HL-60 (cell line): ENCODE results near the gene LY6G5C.

Experiments
- DNase-seq, 2 experiments: peaks; one replicate each; pipeline ENCODE4 v3.0.0-alpha.2; 2010 to 2020; ENCODE audit warnings: low read depth in 1 of 2, low spot score in 1 of 2
- H3K27ac ChIP-seq: fragments of 250-450 bp; sonication (Bioruptor Pico); replicated peaks from 2 replicates; pipeline ENCODE4 v1.5.1; 2020; ENCODE audit warnings: mild to moderate bottlenecking, moderate library complexity
- H3K27me3 ChIP-seq: fragments of 250-450 bp; sonication (Bioruptor Pico); 2 replicates; pipeline ENCODE4 v1.5.1; 2021; ENCODE audit warnings: mild to moderate bottlenecking, moderate library complexity; ENCODE audit not compliant: insufficient read depth, poor library complexity, severe bottlenecking
- H3K4me3 ChIP-seq: replicated peaks from 2 replicates; pipeline ENCODE4 v1.5.1; 2011; ENCODE audit warnings: mild to moderate bottlenecking, control low read depth, low read length; ENCODE audit not compliant: insufficient read depth
- GABPA ChIP-seq: IDR thresholded peaks from 2 replicates; pipeline ENCODE4 v1.6.1; 2012; ENCODE audit warnings: low read depth
- POLR2AphosphoS5 ChIP-seq: IDR thresholded peaks from 2 replicates; pipeline ENCODE4 v1.6.1; 2012; ENCODE audit warnings: low read depth
- SPI1 ChIP-seq: IDR thresholded peaks from 2 replicates; pipeline ENCODE4 v1.6.1; 2012; ENCODE audit warnings: low read depth, mild to moderate bottlenecking, borderline replicate concordance
- TF ChIP-seq, protein P1 (sequence below): IDR thresholded peaks from one replicate; pipeline ENCODE4 v1.5.1; 2011; ENCODE audit warnings: low read length, control low read depth, inconsistent platforms; ENCODE audit not compliant: insufficient read depth
- TF ChIP-seq, protein P2 (sequence below): IDR thresholded peaks from 2 replicates; pipeline ENCODE4 v1.6.1; 2012; ENCODE audit warnings: low read depth; ENCODE audit not compliant: insufficient replicate concordance

The LY6G5C gene

DNA sequence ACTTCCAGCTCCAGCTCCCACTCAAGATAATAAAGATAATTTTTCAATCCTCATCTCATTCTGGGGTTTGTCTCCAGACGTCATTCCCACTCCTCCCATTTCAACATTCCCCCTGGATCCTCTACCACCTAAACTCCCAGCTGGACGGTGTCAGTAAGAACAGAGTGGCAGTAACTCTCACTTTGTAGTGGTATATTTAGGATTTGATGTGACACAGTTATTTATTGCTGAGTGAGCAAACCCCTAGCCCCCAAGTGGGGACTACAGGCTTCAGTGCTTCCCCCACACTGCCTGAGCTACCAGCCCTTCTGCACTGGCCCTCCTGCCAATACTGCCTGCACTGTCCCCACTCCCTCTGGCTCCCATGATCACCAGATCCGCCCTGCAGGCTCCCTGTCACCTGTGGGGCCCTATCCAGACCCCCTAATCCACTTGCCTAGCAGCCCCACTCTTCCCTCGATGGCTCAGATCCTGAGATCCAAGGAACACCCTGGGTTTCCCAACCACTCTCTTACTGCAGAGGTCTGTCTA is 22.6 kb downstream of the LY6G5C start:
- Histone ChIP-seq H3K27ac (no peak overlapping the region), H3K4me3 (no peak overlapping the region), H3K27me3 (no peaks in the 10 kb centered on the region)
- no peak for DNase-seq
- TF ChIP-seq SPI1 = no peak

DNA sequence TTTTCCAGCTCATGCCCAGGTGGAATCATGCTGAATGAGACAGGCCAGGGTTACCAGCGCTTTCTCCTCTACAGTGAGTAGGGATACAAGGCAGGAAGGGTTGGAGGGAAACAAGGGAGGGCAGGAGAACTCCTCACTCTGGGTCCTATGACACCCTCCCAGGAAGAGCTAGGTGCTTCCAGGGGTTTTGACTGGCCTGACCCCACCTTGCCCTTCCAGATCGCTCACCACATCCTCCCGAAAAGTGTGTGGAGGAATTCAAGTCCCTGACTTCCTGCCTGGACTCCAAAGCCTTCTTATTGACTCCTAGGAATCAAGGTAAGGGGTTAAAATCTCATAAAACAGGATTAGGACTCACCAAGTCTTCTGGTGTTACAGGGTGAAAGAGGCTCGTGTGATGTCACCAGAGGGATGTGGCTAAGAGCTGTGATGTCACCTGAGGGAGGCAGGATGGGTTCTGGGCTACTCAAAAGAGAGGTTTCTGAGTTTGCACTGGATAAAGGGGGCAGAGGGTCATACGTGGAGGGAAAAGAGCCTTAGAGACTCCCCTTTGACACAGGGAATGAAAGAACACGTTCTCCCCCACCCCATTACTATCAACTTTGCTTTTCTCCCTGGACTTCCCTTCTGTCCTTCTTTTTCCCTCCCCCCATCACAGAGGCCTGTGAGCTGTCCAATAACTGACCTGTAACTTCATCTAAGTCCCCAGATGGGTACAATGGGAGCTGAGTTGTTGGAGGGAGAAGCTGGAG is 23.3 kb downstream of the LY6G5C start:
- TF ChIP-seq GABPA = no peak
- TF ChIP-seq, protein P1, sequence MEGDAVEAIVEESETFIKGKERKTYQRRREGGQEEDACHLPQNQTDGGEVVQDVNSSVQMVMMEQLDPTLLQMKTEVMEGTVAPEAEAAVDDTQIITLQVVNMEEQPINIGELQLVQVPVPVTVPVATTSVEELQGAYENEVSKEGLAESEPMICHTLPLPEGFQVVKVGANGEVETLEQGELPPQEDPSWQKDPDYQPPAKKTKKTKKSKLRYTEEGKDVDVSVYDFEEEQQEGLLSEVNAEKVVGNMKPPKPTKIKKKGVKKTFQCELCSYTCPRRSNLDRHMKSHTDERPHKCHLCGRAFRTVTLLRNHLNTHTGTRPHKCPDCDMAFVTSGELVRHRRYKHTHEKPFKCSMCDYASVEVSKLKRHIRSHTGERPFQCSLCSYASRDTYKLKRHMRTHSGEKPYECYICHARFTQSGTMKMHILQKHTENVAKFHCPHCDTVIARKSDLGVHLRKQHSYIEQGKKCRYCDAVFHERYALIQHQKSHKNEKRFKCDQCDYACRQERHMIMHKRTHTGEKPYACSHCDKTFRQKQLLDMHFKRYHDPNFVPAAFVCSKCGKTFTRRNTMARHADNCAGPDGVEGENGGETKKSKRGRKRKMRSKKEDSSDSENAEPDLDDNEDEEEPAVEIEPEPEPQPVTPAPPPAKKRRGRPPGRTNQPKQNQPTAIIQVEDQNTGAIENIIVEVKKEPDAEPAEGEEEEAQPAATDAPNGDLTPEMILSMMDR = no peak
- no peak for TF ChIP-seq SPI1
- TF ChIP-seq POLR2AphosphoS5 = no peak
- TF ChIP-seq, protein P2, sequence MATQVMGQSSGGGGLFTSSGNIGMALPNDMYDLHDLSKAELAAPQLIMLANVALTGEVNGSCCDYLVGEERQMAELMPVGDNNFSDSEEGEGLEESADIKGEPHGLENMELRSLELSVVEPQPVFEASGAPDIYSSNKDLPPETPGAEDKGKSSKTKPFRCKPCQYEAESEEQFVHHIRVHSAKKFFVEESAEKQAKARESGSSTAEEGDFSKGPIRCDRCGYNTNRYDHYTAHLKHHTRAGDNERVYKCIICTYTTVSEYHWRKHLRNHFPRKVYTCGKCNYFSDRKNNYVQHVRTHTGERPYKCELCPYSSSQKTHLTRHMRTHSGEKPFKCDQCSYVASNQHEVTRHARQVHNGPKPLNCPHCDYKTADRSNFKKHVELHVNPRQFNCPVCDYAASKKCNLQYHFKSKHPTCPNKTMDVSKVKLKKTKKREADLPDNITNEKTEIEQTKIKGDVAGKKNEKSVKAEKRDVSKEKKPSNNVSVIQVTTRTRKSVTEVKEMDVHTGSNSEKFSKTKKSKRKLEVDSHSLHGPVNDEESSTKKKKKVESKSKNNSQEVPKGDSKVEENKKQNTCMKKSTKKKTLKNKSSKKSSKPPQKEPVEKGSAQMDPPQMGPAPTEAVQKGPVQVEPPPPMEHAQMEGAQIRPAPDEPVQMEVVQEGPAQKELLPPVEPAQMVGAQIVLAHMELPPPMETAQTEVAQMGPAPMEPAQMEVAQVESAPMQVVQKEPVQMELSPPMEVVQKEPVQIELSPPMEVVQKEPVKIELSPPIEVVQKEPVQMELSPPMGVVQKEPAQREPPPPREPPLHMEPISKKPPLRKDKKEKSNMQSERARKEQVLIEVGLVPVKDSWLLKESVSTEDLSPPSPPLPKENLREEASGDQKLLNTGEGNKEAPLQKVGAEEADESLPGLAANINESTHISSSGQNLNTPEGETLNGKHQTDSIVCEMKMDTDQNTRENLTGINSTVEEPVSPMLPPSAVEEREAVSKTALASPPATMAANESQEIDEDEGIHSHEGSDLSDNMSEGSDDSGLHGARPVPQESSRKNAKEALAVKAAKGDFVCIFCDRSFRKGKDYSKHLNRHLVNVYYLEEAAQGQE = no peak
- DNase-seq = no peak
- H3K27me3 ChIP-seq = no peaks in the 10 kb centered on the region

DNA sequence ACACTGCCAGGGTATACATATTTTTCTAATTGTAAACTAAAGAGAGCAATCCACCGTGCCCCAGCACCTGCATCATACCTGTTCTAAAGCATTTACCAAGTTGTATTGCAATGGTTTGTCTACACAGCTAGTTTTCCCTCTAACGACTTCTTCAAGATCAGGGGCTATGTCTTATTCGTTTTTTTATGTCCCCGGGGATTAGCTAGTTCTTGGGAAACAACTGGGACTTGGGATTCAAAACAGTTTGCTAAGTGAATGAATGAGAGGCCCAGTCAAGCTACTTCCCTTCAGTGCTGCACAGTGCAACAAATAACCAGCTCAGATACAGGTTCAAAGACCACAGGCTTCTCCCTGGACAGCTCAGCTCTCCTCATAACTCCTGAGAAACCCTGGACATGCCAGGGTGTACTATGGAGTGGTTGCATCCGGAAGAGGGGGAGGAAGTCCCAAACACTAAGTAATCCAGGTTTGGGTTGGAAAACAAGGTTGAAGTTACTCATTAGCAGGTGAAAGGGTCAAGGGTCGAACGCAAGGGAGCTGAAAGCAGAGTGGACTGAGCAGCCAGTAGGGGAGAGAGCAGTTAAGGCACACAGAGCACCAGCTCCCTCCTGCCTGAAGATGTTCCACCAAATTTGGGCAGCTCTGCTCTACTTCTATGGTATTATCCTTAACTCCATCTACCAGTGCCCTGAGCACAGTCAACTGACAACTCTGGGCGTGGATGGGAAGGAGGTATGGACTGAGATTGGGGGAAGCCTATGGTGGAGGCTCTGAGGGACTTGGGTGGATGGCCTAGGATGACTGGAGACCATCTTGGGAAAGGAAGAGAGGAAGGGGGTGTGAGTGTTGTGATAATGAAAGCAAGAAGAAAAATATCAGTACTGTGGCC is 25.3 kb downstream of the LY6G5C start, which contains the start of gene APOM:
APOM (plus strand) TSS at position 546 of the 889 bp plus-strand sequence; CDS start at position 619, 73 bp downstream.
- no peak for DNase-seq
- Histone ChIP-seq H3K27ac (no peak within 1 kb of the TSS), H3K4me3 (no peak within 1 kb of the TSS), H3K27me3 (no peaks in the 10 kb centered on the region)
- TF ChIP-seq, protein P2 = no peak
- TF ChIP-seq, protein P1 = no peak
- no peak for TF ChIP-seq POLR2AphosphoS5
- TF ChIP-seq GABPA = no peak
- TF ChIP-seq SPI1 = no peak

More for the DNA sequence above, 23.3 kb downstream of the LY6G5C start:
- Histone ChIP-seq H3K4me3 (no peak overlapping the region), H3K27ac (no peak overlapping the region)
